GM12873 (cell line): ENCODE results near the gene NLRP2B.

ENCODE experiments used
- TF ChIP-seq, protein P1 (sequence below): IDR thresholded peaks from 2 replicates; pipeline ENCODE4 v1.5.1; 2012; ENCODE audit warnings: low read depth, mild to moderate bottlenecking, moderate library complexity, low read length, control low read depth; ENCODE audit not compliant: insufficient read depth; ENCODE audit errors: missing control alignments

The NLRP2B gene

DNA sequence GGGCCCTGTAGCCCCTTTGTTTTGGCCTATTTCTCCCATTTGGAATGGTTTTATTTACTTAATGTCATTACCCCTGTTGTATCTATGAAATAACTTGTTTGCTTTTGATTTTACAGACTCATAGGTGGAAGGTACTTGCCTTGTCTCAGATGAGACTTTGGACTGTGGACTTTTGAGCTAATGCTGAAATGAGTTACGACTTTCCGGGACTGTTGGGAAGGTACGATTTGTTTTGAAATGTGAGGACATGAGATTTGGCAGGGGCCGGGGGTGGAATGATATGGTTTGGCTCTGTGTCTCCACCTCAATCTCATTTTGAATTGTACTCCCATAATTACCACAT, 39.4 kb downstream of the NLRP2B start:
- TF ChIP-seq, protein P1, sequence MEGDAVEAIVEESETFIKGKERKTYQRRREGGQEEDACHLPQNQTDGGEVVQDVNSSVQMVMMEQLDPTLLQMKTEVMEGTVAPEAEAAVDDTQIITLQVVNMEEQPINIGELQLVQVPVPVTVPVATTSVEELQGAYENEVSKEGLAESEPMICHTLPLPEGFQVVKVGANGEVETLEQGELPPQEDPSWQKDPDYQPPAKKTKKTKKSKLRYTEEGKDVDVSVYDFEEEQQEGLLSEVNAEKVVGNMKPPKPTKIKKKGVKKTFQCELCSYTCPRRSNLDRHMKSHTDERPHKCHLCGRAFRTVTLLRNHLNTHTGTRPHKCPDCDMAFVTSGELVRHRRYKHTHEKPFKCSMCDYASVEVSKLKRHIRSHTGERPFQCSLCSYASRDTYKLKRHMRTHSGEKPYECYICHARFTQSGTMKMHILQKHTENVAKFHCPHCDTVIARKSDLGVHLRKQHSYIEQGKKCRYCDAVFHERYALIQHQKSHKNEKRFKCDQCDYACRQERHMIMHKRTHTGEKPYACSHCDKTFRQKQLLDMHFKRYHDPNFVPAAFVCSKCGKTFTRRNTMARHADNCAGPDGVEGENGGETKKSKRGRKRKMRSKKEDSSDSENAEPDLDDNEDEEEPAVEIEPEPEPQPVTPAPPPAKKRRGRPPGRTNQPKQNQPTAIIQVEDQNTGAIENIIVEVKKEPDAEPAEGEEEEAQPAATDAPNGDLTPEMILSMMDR, result no peak
